OCI-LY7 (cell line): ENCODE measurements around the gene C3. TPM values are rescaled to one million over a fixed set of nuclear protein-coding genes. Genes with fewer than 3 reads are reported as not detected.
A peak's percentile ranks its signal among the peaks of the same experiment; 100 is the strongest.

Experiments used
- Bru-seq: library from RNA; stranded (reverse); fragments of 400-500 nt; gene quantifications from one replicate; lab custom pipeline; 2021; lab: Mats Ljungman, UMichigan
- BruChase-seq, 2 experiments: library from RNA; stranded (reverse); fragments of 400-500 nt; gene quantifications; one replicate each; lab custom pipeline; 2021; lab: Mats Ljungman, UMichigan
- BruUV-seq: library from RNA; stranded (reverse); fragments of 400-500 nt; replicated peaks from 2 replicates; lab custom pipeline; 2021; lab: Mats Ljungman, UMichigan
- CTCF ChIA-PET: fragments of 300-600 bp; sonication (Branson Sonifier 250); formaldehyde crosslinking; loops from one replicate; lab custom pipeline; 2022; ENCODE audit warnings: antibody characterized with exemption; ENCODE audit not compliant: unreplicated experiment; lab: Charles Lee
- POLR2A ChIA-PET: fragments of 300-600 bp; sonication (Branson Sonifier 250); formaldehyde crosslinking; loops from one replicate; lab custom pipeline; 2022; ENCODE audit warnings: antibody characterized with exemption; lab: Charles Lee
- DNase-seq: peaks from one replicate; pipeline ENCODE4 v3.0.0-alpha.2; 2015; ENCODE audit warnings: low spot score
- H2AFZ ChIP-seq: fragments of 200-600 bp; sonication (generic), shearing (Covaris generic); 2 replicates; pipeline ENCODE4 v1.6.1; 2014; ENCODE audit warnings: mild to moderate bottlenecking, antibody characterized with exemption, low read length, moderate library complexity
- H3K27ac ChIP-seq: fragments of 200-600 bp; sonication (generic); 2 replicates; pipeline ENCODE4 v1.5.1; 2014; ENCODE audit warnings: mixed run types, low read depth, mild to moderate bottlenecking, moderate library complexity, low read length, inconsistent platforms; ENCODE audit not compliant: poor library complexity, severe bottlenecking
- H3K36me3 ChIP-seq: fragments of 200-600 bp; sonication (generic); 2 replicates; pipeline ENCODE4 v1.6.1; 2014; ENCODE audit warnings: mild to moderate bottlenecking, antibody characterized with exemption, low read length, moderate library complexity, mixed read lengths; ENCODE audit not compliant: insufficient read depth
- H3K4me1 ChIP-seq: fragments of 200-600 bp; sonication (generic); 2 replicates; pipeline ENCODE4 v1.5.1; 2014; ENCODE audit warnings: mild to moderate bottlenecking, low read length; ENCODE audit not compliant: insufficient read depth, poor library complexity, severe bottlenecking
- H3K4me2 ChIP-seq: fragments of 200-600 bp; sonication (generic); 2 replicates; pipeline ENCODE4 v1.6.1; 2014; ENCODE audit warnings: mild to moderate bottlenecking, low read length
- H3K4me3 ChIP-seq: fragments of 200-600 bp; sonication (generic); 2 replicates; pipeline ENCODE4 v1.5.1; 2014; ENCODE audit warnings: mild to moderate bottlenecking, low read depth, low read length; ENCODE audit not compliant: poor library complexity, severe bottlenecking
- H3K79me2 ChIP-seq: fragments of 200-600 bp; sonication (generic); 2 replicates; pipeline ENCODE4 v1.6.1; 2016; ENCODE audit warnings: low read depth, mild to moderate bottlenecking, low read length, moderate library complexity, mixed read lengths; ENCODE audit not compliant: insufficient read depth
- H3K9me2 ChIP-seq: fragments of 200-600 bp; sonication (generic); 2 replicates; pipeline ENCODE4 v1.6.1; 2016; ENCODE audit warnings: mild to moderate bottlenecking, low read length, mixed read lengths; ENCODE audit not compliant: insufficient read depth
- H3K9me3 ChIP-seq: fragments of 200-600 bp; sonication (generic); 2 replicates; pipeline ENCODE4 v1.6.1; 2014; ENCODE audit warnings: mild to moderate bottlenecking, mixed run types, low read length, mixed read lengths
- H4K20me1 ChIP-seq: fragments of 200-600 bp; sonication (generic); 2 replicates; pipeline ENCODE4 v1.6.1; 2014; ENCODE audit warnings: mild to moderate bottlenecking, antibody characterized with exemption, low read length, moderate library complexity, mixed read lengths; ENCODE audit not compliant: insufficient read depth
- CTCF ChIP-seq: fragments of 200-600 bp; sonication (generic); conservative IDR thresholded peaks from 2 replicates; pipeline ENCODE4 v1.5.1; 2014; ENCODE audit warnings: mild to moderate bottlenecking, antibody characterized with exemption, low read length, moderate library complexity, mixed read lengths
- EZH2phosphoT487 ChIP-seq: fragments of 200-600 bp; sonication (generic); IDR thresholded peaks from 2 replicates; pipeline ENCODE4 v1.6.1; 2018; ENCODE audit warnings: low read depth, borderline replicate concordance, mild to moderate bottlenecking, mixed run types, antibody characterized with exemption, low read length, moderate library complexity, mixed read lengths
- intact Hi-C: fragments of 100-400 bp; cut with micrococcal nuclease; formaldehyde crosslinking; loops from one replicate; pipeline ENCODE4 v1.10.0; 2022; ENCODE audit not compliant: unreplicated experiment
- long read RNA-seq: library from polyadenylated mRNA; stranded (forward); transcript quantifications from one replicate; pipeline ENCODE4 v2.0.0, GENCODE V29; 2022
- total RNA-seq, 2 experiments: library from RNA; depleted of rRNA in 1 of 2; stranded (reverse); fragments of >200 nt in 1 of 2; shearing (Covaris generic) in 1 of 2; gene quantifications; 2 replicates each; pipeline ENCODE4 v1.2.3, GENCODE V29; 2014 to 2022

C3 gene
- total RNA-seq (2014; rRNA removed; shearing (Covaris generic)) (0.13 and 0.57 TPM in 2 replicates), total RNA-seq (2022) (0.74 TPM in 1 of 2 replicates, not detected in the other), Bru-seq, nascent RNA (percentile 10 among the genes with signal in this experiment), BruChase-seq, experiment 1, labeled RNA remaining after a 6-hour chase (percentile 11 among the genes with signal in this experiment), BruChase-seq, experiment 2, labeled RNA remaining after a 2-hour chase (percentile 10 among the genes with signal in this experiment)
- long read RNA-seq, partial matches to known transcripts, result 0 of 1 reads
- long read RNA-seq, other reads (novel, unspliced or antisense), result 1 of 1 reads

GRCh38 chr19:6720369-6721137 lies at the start of gene C3:
Gene C3 (minus strand): TSS chr19:6720650. CDS start chr19:6720589, 61 bp downstream.
- Histone ChIP-seq H2AFZ (peak within 1 kb of the TSS; percentile 96), H3K36me3 (no peaks in the 10 kb centered on the region), H4K20me1 (no peaks in the 10 kb centered on the region), H3K4me2 (peak within 1 kb of the TSS; percentile 73), H3K4me3 (peak within 1 kb of the TSS; percentile 43), H3K27ac (peak within 1 kb of the TSS; percentile 66), H3K4me1 (peaks cover 60% of the 10 kb centered on the region), H3K79me2 (no peaks in the 10 kb centered on the region), H3K9me3 (no peaks in the 10 kb centered on the region), H3K9me2 (no peaks in the 10 kb centered on the region)
- BruUV-seq, result no TSS peak
- intact Hi-C loops, result no loop called here
- ChIA-PET CTCF (no interaction called here), POLR2A (no interaction called here)
- no peak for DNase-seq
- TF ChIP-seq CTCF (no peak), EZH2phosphoT487 (no peak)

- no peaks in the 10 kb centered on the region for H3K9me3 ChIP-seq
- H3K36me3 ChIP-seq, result no peaks in the 10 kb centered on the region
- H3K4me3 ChIP-seq, result no peak overlapping the region
- H3K79me2 ChIP-seq, result peaks cover 13% of the 10 kb centered on the region
- H4K20me1 ChIP-seq, result no peaks in the 10 kb centered on the region
- TF ChIP-seq CTCF (peak; percentile 84), EZH2phosphoT487 (no peak)
- ChIA-PET POLR2A (no interaction called here), CTCF (no interaction called here)
- intact Hi-C loops, result no loop called here
- H3K9me2 ChIP-seq, result no peaks in the 10 kb centered on the region
- H3K4me1 ChIP-seq, result peaks cover 32% of the 10 kb centered on the region
- no peak overlapping the region for H3K4me2 ChIP-seq
- no peak overlapping the region for H3K27ac ChIP-seq
- BruUV-seq, result no TSS peak
- no peak overlapping the region for H2AFZ ChIP-seq
- peak; percentile 65 for DNase-seq
These were observed 48.7 kb upstream of the C3 start for GRCh38 chr19:6769006-6769619.
